ENCODE measurements around the gene ASPM.
"Not testable (repeated sequence)": the region's sequence is repeated elsewhere in the genome, so short reads cannot be mapped to it uniquely, and the experiment has no call there.

ASPM gene

DNA sequence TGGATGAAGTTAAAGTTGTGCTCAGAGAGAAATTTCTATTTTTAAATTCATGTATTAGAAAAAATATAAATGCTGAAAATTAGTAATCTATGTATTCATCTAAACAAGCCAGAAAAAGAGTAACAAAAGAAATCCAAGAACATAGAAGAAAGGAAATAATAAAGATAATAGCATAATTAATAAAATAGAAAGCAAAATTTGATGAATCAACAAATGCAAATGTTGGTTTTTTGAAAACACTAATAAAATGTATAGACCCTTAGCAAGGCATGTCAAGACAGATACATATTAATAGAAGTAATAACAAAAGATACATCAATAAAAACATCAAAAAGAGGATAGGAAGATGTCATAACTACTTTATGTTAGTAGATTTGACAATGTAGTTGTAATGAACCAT, 97.4 kb downstream of the ASPM start:
- no peak for TF ChIP-seq CTCF (IDR thresholded peaks at IDR 0.05; ENCODE audit: insufficient read depth, low read depth, low read length, missing control alignments)
- no peak for DNase-seq (ENCODE audit: low read depth)
- no peak overlapping the region for H3K4me3 ChIP-seq (ENCODE audit: low read length)

DNA sequence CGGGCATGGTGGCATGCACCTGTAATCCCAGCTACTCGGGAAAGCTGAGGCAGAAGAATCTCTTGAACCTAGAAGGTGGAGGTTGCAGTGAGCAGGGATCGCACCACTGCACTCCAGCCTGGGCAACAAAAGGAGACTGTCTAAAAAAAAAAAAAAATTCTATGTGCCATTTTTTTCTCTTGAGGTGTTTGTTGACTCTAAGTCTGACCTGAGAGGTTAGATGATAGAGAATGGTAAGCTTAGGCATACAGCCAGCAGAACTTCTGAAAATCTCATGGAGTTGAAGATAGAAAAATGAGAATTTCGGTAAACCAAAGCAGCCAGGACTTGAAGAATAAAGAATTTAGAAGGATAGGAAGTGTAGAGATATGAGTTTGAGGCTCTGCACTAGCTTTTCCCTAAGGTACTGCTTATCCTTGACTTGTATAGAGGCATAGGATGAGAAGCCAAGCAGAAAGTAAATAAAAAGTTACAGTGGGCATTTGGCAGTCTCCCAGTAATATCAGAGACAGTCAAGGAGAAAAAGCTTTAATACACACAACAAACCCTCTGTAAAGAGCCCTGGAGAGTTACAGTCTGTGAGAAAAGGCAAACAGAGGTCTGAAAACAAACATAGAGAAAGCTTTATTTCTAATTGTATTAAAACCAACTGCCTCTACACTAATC, 103.7 kb downstream of the ASPM start:
- TF ChIP-seq CTCF (IDR thresholded peaks at IDR 0.05; ENCODE audit: insufficient read depth, low read depth, low read length, missing control alignments) = no peak
- no peak for DNase-seq (ENCODE audit: low read depth)
- H3K4me3 ChIP-seq (ENCODE audit: low read length) = no peak overlapping the region

GRCh38 chr1:197041486-197042353, 104.7 kb downstream of the ASPM start:
- DNase-seq (ENCODE audit: low read depth) = no peak
- H3K4me3 ChIP-seq (ENCODE audit: low read length) = no peak overlapping the region
- no peak for TF ChIP-seq CTCF (IDR thresholded peaks at IDR 0.05; ENCODE audit: insufficient read depth, low read depth, low read length, missing control alignments)

- TF ChIP-seq CTCF (IDR thresholded peaks at IDR 0.05; ENCODE audit: insufficient read depth, low read depth, low read length, missing control alignments) = no peak
- H3K4me3 ChIP-seq (ENCODE audit: low read length) = no peak overlapping the region
- no peak for DNase-seq (ENCODE audit: low read depth)
Measured at GRCh38 chr1:197036861-197037260, 109.6 kb downstream of the ASPM start.

- not testable (repeated sequence) for H3K4me3 ChIP-seq (ENCODE audit: low read length)
- DNase-seq (ENCODE audit: low read depth) = peak; percentile 84
Measured at GRCh38 chr1:197034631-197035339, 111.7 kb downstream of the ASPM start.
